ENCODE results near the gene ZNF385C. TPM values are rescaled to one million over a fixed set of nuclear protein-coding genes. Genes with fewer than 3 reads are reported as not detected.

ZNF385C gene
- total RNA-seq, 3 donors from 2014 or later: 0.48 to 1.0 (median 0.66) TPM

DNA sequence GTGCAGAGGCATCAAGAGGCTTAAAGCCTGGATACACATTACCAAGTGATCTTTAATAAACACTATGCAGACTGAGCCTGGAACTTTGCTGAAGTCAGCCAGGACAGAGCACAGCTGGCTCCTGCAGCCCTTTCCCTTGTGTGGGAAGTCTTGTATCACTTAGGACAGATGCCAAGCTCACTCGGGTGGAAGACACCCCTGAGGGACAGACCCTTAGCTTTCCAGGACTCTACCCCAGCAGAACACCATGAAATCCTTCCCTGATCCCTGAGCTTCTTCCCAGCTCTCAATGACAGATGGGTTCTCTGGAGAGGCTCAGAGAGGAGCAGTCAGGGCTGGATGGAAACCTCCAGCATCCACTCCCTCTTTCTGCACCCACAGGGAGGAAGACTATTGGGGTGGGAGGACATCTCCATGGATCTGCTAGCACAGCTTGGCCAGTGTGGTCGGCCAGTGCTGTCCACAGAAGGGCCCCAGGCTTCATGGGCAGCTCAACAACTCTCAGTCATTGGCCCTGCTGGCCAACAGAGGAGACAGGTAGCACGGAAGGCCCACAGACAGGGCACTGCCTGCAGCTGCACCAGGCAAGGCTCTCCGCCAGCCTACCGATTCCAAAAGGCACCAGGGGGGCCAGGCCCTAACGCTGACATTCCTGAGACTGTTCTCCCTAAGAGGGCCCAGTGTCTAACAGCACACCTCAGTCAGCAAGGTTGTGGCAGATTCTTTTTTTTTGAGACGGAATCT, 40.6 kb upstream of the ZNF385C start:
- H3K27ac ChIP-seq: peak overlapping the region in 1 of 2 donors; percentile 22
- H3K27me3 ChIP-seq: no peaks in the 10 kb centered on the region
- H3K4me3 ChIP-seq: no peak overlapping the region
- no peak for DNase-seq (ENCODE audit: low spot score in 2 of 2)
- no peaks in the 10 kb centered on the region for H3K36me3 ChIP-seq
- peaks cover 0 to 8% of the 10 kb centered on the region in 2 donors for H3K4me1 ChIP-seq
- H3K9me3 ChIP-seq: no peaks in the 10 kb centered on the region
- intact Hi-C loops (cut with DNase I; ENCODE audit: low total_unique reads): no loop called here
- TF ChIP-seq, protein P1, sequence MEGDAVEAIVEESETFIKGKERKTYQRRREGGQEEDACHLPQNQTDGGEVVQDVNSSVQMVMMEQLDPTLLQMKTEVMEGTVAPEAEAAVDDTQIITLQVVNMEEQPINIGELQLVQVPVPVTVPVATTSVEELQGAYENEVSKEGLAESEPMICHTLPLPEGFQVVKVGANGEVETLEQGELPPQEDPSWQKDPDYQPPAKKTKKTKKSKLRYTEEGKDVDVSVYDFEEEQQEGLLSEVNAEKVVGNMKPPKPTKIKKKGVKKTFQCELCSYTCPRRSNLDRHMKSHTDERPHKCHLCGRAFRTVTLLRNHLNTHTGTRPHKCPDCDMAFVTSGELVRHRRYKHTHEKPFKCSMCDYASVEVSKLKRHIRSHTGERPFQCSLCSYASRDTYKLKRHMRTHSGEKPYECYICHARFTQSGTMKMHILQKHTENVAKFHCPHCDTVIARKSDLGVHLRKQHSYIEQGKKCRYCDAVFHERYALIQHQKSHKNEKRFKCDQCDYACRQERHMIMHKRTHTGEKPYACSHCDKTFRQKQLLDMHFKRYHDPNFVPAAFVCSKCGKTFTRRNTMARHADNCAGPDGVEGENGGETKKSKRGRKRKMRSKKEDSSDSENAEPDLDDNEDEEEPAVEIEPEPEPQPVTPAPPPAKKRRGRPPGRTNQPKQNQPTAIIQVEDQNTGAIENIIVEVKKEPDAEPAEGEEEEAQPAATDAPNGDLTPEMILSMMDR (IDR thresholded peaks at IDR 0.05): no peak
- no peak for TF ChIP-seq POLR2A (IDR thresholded peaks at IDR 0.05)
- TF ChIP-seq POLR2AphosphoS5 (IDR thresholded peaks at IDR 0.05): no peak

DNA sequence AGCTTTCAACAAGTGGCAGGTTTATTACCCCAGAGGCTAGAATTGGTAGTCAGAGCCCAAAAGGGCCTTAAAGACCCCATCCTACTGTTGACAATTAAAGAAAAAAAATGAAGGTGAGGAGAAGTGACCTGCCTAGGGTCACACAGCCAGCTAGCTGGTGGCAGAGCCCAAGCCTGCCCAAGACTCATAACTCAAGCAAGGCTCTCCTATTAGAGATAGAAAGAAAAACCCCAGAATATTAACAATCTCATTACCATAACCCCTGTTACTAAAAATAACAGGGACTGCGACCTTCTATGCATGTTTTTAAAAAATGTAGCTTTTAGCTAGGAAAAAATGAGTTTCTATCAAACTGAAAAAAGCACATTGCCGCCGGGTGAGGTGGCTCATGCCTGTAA, 38.4 kb upstream of the ZNF385C start:
- Histone ChIP-seq H3K36me3 (no peaks in the 10 kb centered on the region), H3K27ac (peak overlapping the region; percentile 57 to 80), H3K27me3 (no peaks in the 10 kb centered on the region), H3K4me3 (peak overlapping the region in 1 of 3 donors; percentile 8), H3K4me1 (peaks cover 0 to 16% of the 10 kb centered on the region in 2 donors), H3K9me3 (no peaks in the 10 kb centered on the region)
- DNase-seq (ENCODE audit: low spot score in 2 of 2): no peak
- TF ChIP-seq POLR2A (IDR thresholded peaks at IDR 0.05): no peak
- no peak for TF ChIP-seq POLR2AphosphoS5 (IDR thresholded peaks at IDR 0.05)
- TF ChIP-seq, protein P1 (IDR thresholded peaks at IDR 0.05): no peak
- intact Hi-C loops (cut with DNase I; ENCODE audit: low total_unique reads): no loop called here

- intact Hi-C loops (cut with DNase I; ENCODE audit: low total_unique reads): no loop called here
- peak overlapping the region; percentile 57 to 80 for H3K27ac ChIP-seq
- TF ChIP-seq POLR2A (IDR thresholded peaks at IDR 0.05) (no peak), POLR2AphosphoS5 (IDR thresholded peaks at IDR 0.05) (peak in 2 of 3 donors; percentile 48 to 51)
- no peak for DNase-seq (ENCODE audit: low spot score in 2 of 2)
- no peaks in the 10 kb centered on the region for H3K36me3 ChIP-seq
- H3K4me3 ChIP-seq: peak overlapping the region in 2 of 3 donors; percentile 7 to 8
- no peaks in the 10 kb centered on the region for H3K9me3 ChIP-seq
- H3K4me1 ChIP-seq: peaks cover 0 to 16% of the 10 kb centered on the region in 2 donors
- H3K27me3 ChIP-seq: no peaks in the 10 kb centered on the region
These were observed 37.7 kb upstream of the ZNF385C start for GRCh38 chr17:42135664-42136653.

DNA sequence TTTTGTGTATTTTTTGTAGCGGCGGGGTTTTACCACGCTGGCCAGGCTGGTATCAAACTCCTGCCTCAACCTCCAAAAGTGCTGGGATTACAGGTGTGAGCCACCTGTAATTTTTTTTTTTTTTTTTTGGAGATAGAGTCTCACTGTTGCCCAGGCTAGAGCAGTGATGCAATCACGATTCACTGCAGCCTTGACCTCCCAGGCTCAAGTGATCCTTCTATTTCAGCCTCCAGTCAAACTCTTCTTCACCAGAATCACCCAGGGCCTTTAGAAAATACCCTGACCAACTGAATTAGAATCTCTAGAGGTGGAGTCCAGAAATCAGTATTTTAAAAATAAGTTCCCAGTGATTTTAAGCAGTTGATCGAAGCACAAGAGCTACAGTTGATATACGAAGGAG, 36.9 kb upstream of the ZNF385C start:
- peaks cover 0 to 16% of the 10 kb centered on the region in 2 donors for H3K4me1 ChIP-seq
- H3K27me3 ChIP-seq: no peaks in the 10 kb centered on the region
- no peak overlapping the region for H3K4me3 ChIP-seq
- H3K27ac ChIP-seq: peak overlapping the region; percentile 57 to 80
- no peak for TF ChIP-seq POLR2A (IDR thresholded peaks at IDR 0.05)
- TF ChIP-seq, protein P1 (IDR thresholded peaks at IDR 0.05): no peak
- TF ChIP-seq POLR2AphosphoS5 (IDR thresholded peaks at IDR 0.05): no peak
- H3K36me3 ChIP-seq: no peaks in the 10 kb centered on the region
- no peak for DNase-seq (ENCODE audit: low spot score in 2 of 2)
- no peaks in the 10 kb centered on the region for H3K9me3 ChIP-seq
- intact Hi-C loops (cut with DNase I; ENCODE audit: low total_unique reads): no loop called here

GRCh38 chr17:42133461-42134041, 35.3 kb upstream of the ZNF385C start:
- peaks cover 6% of the 10 kb centered on the region for H3K36me3 ChIP-seq
- no peak overlapping the region for H3K4me3 ChIP-seq
- DNase-seq (ENCODE audit: low spot score in 2 of 2): no peak
- no peak for TF ChIP-seq POLR2A (IDR thresholded peaks at IDR 0.05)
- TF ChIP-seq POLR2AphosphoS5 (IDR thresholded peaks at IDR 0.05): no peak
- TF ChIP-seq, protein P1 (IDR thresholded peaks at IDR 0.05): no peak
- peak overlapping the region; percentile 62 to 70 for H3K27ac ChIP-seq
- H3K4me1 ChIP-seq: peaks cover 0 to 16% of the 10 kb centered on the region in 2 donors
- intact Hi-C loops (cut with DNase I; ENCODE audit: low total_unique reads): no loop called here
- no peaks in the 10 kb centered on the region for H3K9me3 ChIP-seq
- no peaks in the 10 kb centered on the region for H3K27me3 ChIP-seq

All from breast epithelium (tissue), 4 donors.